AG09319 (cell line): Measurements from ENCODE around the gene MPST.

Experiments
- DNase-seq: peaks from one replicate; pipeline ENCODE4 v3.0.0-alpha.2; 2010; ENCODE audit warnings: low read depth; ENCODE audit errors: extremely low read depth
- CTCF ChIP-seq: IDR thresholded peaks from 2 replicates; pipeline ENCODE4 v1.5.1; 2011; ENCODE audit warnings: low read depth, mild to moderate bottlenecking, inconsistent platforms, low read length, moderate library complexity

Gene MPST

GRCh38 chr22:37064553-37064952 lies 45.0 kb downstream of the MPST start:
- DNase-seq, result no peak
- no peak for TF ChIP-seq CTCF

DNA sequence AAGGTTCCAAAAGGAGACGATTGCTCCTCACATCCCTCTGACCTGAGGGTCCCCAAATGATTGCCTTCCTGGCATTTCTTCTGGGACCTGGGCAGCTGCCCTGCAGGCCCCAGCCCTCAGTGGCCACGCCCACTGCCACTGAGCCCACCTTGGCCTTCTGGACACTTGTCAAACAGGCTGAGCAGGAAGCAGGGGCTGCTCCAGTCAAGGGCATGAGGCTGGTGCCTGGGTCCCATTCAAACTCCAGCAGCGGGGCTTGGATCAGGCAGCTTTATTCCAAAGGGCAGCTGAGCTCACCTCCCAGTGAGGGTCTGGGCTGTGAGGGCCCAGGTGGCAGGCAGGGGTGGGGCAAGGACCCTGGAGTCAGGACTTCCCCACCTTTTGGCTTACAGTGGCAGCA lies 45.6 kb downstream of the MPST start:
- TF ChIP-seq CTCF, result no peak
- no peak for DNase-seq

DNA sequence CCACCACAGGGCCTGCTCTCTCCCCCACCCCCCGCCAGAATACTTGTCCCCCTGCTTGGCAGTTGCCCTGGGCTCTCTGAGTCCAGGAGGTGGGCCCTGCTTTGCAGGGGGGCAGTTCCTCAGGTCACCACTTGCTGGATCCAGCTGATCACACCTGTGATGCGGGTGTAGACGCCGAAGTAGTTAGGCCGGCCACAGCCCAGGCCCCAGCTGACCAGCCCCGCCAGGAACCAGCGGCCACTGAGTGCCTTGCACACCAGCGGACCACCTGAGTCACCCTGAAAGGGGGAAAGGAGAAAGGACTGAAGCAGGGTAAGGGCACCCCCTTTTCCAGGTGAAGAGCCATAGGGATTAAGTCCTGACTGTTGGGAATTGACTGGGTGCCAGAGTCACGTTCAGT lies 46.4 kb downstream of the MPST start:
- TF ChIP-seq CTCF, result no peak

GRCh38 chr22:37067428-37067827 lies 47.9 kb downstream of the MPST start:
- TF ChIP-seq CTCF, result no peak
- DNase-seq, result no peak

More for the DNA sequence above, 46.4 kb downstream of the MPST start:
- no peak for DNase-seq

DNA sequence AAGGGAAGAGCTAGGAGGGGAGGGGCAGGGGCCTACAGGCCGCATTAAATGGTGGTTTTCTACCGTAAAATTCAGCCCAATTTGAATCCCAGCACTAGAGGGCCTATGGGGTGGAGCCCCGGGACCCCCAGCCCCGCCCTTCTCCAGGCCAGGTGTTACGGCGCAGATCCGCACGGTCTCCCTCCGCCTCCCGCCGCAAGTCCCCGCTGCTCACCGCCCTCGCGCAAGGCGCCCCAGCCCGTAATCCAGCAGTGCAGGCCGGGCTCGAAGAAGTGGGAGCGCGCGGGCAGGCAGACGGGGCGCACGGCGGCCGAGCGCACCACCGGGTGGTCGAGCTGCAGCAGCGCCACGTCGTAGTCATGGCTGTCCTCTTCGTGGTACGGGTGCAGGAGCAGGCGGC lies 49.3 kb downstream of the MPST start:
- TF ChIP-seq CTCF, result no peak
- DNase-seq, result no peak

DNA sequence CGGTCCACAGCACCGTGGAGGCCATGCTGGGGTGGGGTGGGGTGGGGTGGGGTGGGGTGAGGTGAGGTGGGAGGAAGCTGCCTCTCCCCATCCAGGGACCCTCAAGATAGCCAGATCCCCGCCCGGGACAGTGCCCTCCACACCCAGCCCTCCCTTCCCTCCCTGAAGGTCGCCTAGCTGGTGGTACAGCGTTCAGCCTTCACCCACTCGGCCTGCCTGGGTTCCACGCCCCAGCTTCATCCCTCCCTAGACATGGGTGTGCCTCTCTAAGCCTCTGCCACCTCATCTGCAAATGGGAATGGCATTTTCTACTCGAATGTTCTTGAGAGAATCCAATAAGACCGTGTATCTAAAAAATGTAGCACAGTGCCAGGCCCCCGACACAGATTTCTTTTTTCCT lies 49.8 kb downstream of the MPST start:
- no peak for TF ChIP-seq CTCF
- DNase-seq, result no peak

GRCh38 chr22:37069719-37070118 lies 50.2 kb downstream of the MPST start:
- DNase-seq, result no peak
- no peak for TF ChIP-seq CTCF
